ENCODE data around the gene CAMTA1.

Gene CAMTA1

DNA sequence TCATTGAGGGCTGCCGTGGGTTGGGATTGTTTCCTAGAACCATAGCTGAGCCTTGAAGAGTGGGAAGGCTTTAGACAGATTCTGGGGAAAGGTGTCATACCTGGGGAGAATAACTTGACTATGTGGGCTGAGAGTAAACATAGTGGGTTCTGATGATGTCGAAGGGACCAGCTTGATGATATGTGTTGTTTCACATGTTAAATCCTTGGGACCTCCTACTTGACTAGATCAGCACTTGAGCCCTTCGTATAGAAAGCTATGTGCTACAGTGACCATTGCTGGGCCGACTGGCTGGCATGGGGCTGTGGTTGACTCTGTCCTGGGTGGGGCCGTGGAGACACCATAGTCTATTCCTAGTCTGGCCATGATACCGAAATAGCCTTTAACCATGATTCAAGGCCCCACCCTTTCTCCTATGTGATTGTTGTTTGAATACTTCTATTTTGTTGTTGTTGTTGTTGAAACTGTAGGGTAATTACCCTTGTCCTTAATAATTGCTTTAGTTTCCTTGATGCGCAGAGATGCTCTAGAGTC lies 423.5 kb downstream of the CAMTA1 start:
- ATAC-seq: no peak
- TF ChIP-seq TSHZ2 (CRISPR knock-in tag; IDR thresholded peaks at IDR 0.05) (no peak), ESRRG (CRISPR knock-in tag; IDR thresholded peaks at IDR 0.05) (no peak), ZNF8 (CRISPR knock-in tag; IDR thresholded peaks at IDR 0.05) (no peak), TOX (CRISPR knock-in tag; IDR thresholded peaks at IDR 0.05; ENCODE audit: borderline replicate concordance) (no peak), ZNF565 (CRISPR knock-in tag; conservative IDR thresholded peaks at IDR 0.05; ENCODE audit: low read depth) (no peak), CSDC2 (CRISPR knock-in tag; IDR thresholded peaks at IDR 0.05) (no peak)

GRCh38 chr1:7209336-7209735 lies 424.1 kb downstream of the CAMTA1 start:
- no peak for ATAC-seq
- TF ChIP-seq CSDC2 (CRISPR knock-in tag; IDR thresholded peaks at IDR 0.05) (no peak), ZFP3 (CRISPR knock-in tag; IDR thresholded peaks at IDR 0.05) (no peak), ARNTL (CRISPR knock-in tag; IDR thresholded peaks at IDR 0.05; ENCODE audit: borderline replicate concordance, low read depth) (no peak), ZNF70 (CRISPR knock-in tag; IDR thresholded peaks at IDR 0.05) (no peak), RARB (CRISPR knock-in tag; IDR thresholded peaks at IDR 0.05) (no peak), ZFP30 (CRISPR knock-in tag; IDR thresholded peaks at IDR 0.05) (no peak), ZC3H10 (CRISPR knock-in tag; IDR thresholded peaks at IDR 0.05) (no peak), ESRRG (CRISPR knock-in tag; IDR thresholded peaks at IDR 0.05) (no peak), BACH2 (CRISPR knock-in tag; IDR thresholded peaks at IDR 0.05; ENCODE audit: borderline replicate concordance) (no peak), TOX (CRISPR knock-in tag; IDR thresholded peaks at IDR 0.05; ENCODE audit: borderline replicate concordance) (no peak), TCF4 (CRISPR knock-in tag; IDR thresholded peaks at IDR 0.05; ENCODE audit: borderline replicate concordance) (no peak), CREB5 (CRISPR knock-in tag; IDR thresholded peaks at IDR 0.05; ENCODE audit: low read depth) (no peak), ZNF8 (CRISPR knock-in tag; IDR thresholded peaks at IDR 0.05) (no peak), POU6F1 (CRISPR knock-in tag; IDR thresholded peaks at IDR 0.05; ENCODE audit: borderline replicate concordance, low read depth) (no peak)
- TF ChIP-seq, protein P1, sequence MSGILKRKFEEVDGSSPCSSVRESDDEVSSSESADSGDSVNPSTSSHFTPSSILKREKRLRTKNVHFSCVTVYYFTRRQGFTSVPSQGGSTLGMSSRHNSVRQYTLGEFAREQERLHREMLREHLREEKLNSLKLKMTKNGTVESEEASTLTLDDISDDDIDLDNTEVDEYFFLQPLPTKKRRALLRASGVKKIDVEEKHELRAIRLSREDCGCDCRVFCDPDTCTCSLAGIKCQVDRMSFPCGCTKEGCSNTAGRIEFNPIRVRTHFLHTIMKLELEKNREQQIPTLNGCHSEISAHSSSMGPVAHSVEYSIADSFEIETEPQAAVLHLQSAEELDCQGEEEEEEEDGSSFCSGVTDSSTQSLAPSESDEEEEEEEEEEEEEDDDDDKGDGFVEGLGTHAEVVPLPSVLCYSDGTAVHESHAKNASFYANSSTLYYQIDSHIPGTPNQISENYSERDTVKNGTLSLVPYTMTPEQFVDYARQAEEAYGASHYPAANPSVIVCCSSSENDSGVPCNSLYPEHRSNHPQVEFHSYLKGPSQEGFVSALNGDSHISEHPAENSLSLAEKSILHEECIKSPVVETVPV (CRISPR knock-in tag; IDR thresholded peaks at IDR 0.05): no peak
- TF ChIP-seq, protein P2, sequence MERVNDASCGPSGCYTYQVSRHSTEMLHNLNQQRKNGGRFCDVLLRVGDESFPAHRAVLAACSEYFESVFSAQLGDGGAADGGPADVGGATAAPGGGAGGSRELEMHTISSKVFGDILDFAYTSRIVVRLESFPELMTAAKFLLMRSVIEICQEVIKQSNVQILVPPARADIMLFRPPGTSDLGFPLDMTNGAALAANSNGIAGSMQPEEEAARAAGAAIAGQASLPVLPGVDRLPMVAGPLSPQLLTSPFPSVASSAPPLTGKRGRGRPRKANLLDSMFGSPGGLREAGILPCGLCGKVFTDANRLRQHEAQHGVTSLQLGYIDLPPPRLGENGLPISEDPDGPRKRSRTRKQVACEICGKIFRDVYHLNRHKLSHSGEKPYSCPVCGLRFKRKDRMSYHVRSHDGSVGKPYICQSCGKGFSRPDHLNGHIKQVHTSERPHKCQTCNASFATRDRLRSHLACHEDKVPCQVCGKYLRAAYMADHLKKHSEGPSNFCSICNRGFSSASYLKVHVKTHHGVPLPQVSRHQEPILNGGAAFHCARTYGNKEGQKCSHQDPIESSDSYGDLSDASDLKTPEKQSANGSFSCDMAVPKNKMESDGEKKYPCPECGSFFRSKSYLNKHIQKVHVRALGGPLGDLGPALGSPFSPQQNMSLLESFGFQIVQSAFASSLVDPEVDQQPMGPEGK (CRISPR knock-in tag; IDR thresholded peaks at IDR 0.05; ENCODE audit: borderline replicate concordance): no peak

- no peak for ATAC-seq
Observed at GRCh38 chr1:7218210-7218832, 433.1 kb downstream of the CAMTA1 start.

More at GRCh38 chr1:7218210-7218832, 433.1 kb downstream of the CAMTA1 start:
- TF ChIP-seq CSDC2 (CRISPR knock-in tag; IDR thresholded peaks at IDR 0.05) (no peak), TSHZ2 (CRISPR knock-in tag; IDR thresholded peaks at IDR 0.05) (no peak), ESRRG (CRISPR knock-in tag; IDR thresholded peaks at IDR 0.05) (no peak), PPARA (CRISPR knock-in tag; IDR thresholded peaks at IDR 0.05; ENCODE audit: borderline replicate concordance) (no peak)
